K562 (cell line): ENCODE data around the gene CHRNA3. TPM values are rescaled to one million over a fixed set of nuclear protein-coding genes. Genes with fewer than 3 reads are reported as not detected.

Experiments
- ATAC-seq: fragments of 200-7000 bp; cut with Tn5 transposase; 3 replicates; pipeline ENCODE4 v1.9.1; 2020; ENCODE audit warnings: moderate library complexity
- BruUV-seq: library from RNA; stranded (reverse); fragments of 400-500 nt; replicated peaks from 2 replicates; lab custom pipeline; 2021; lab: Mats Ljungman, UMichigan
- CTCF ChIA-PET: fragments of 300-600 bp; formaldehyde crosslinking; extraction: SDS; loops from one replicate; lab custom pipeline; 2021; ENCODE audit warnings: low intra/inter-chr PET ratio; lab: Yijun Ruan, JAX
- POLR2A ChIA-PET: fragments of 300-600, 350-650 bp; sonication (Branson Sonifier 250); formaldehyde crosslinking; extraction: SDS; loops from one replicate; lab custom pipeline; 2021; ENCODE audit warnings: antibody characterized with exemption, inconsistent platforms; lab: Yijun Ruan, JAX
- DNase-seq, 4 experiments: peaks; one replicate each; pipeline versions ENCODE4 v3.0.0 to v3.0.0-alpha.2; 2011 to 2018; ENCODE audit warnings: low spot score in 3 of 4, mixed read lengths in 3 of 4; ENCODE audit errors: extremely low read depth in 1 of 4
- FAIRE-seq: peaks from 2 replicates; lab custom pipeline; 2011; peaks lifted over from hg19 to GRCh38; lab: Jason Lieb, UNC
- H2AFZ ChIP-seq: 2 replicates; pipeline ENCODE4 v1.6.0; 2011; ENCODE audit warnings: low read depth, low read length, control low read depth, inconsistent platforms
- H3K27ac ChIP-seq: fragments of 200-600 bp; 3 replicates; pipeline ENCODE4 v1.8.0; 2011; ENCODE audit warnings: low read depth, mild to moderate bottlenecking, control low read depth, inconsistent platforms, low read length, moderate library complexity, mixed read lengths; ENCODE audit errors: extremely low read depth
- H3K27me3 ChIP-seq, 2 experiments: fragments of 300-600 bp in 1 of 2; 2 replicates in 1 of 2; 3 replicates in 1 of 2; pipeline versions ENCODE4 v1.6.0 to v1.8.0; 2011; ENCODE audit warnings: inconsistent platforms in 2 of 2, low read length in 2 of 2, mild to moderate bottlenecking in 1 of 2, mixed read lengths in 1 of 2, moderate library complexity in 1 of 2; ENCODE audit not compliant: control insufficient read depth in 2 of 2, insufficient read depth in 2 of 2
- H3K36me3 ChIP-seq: fragments of 300-600 bp; 3 replicates; pipeline ENCODE4 v1.8.0; 2011; ENCODE audit warnings: mild to moderate bottlenecking, low read length, inconsistent platforms; ENCODE audit not compliant: control insufficient read depth, insufficient read depth
- H3K4me1 ChIP-seq, 2 experiments: fragments of 200-600 bp in 1 of 2; replicated peaks in 1 of 2; 2 replicates in 1 of 2; 3 replicates in 1 of 2; pipeline versions ENCODE4 v1.5.1 to v1.8.0; 2011; ENCODE audit warnings: inconsistent platforms in 2 of 2, low read length in 2 of 2, mild to moderate bottlenecking in 1 of 2, mixed read lengths in 1 of 2, moderate library complexity in 1 of 2; ENCODE audit not compliant: control insufficient read depth in 2 of 2, insufficient read depth in 2 of 2
- H3K4me2 ChIP-seq: 2 replicates; pipeline ENCODE4 v1.6.1; 2011; ENCODE audit warnings: low read length, control low read depth, inconsistent platforms, mixed read lengths; ENCODE audit not compliant: insufficient read depth
- H3K4me3 ChIP-seq: fragments of 200-600 bp; sonication (generic), shearing (Covaris generic); 2 replicates; pipeline ENCODE4 v1.5.1; 2016; ENCODE audit warnings: control low read depth, inconsistent platforms
- H3K79me2 ChIP-seq: fragments of 200-600 bp; 3 replicates; pipeline ENCODE4 v1.8.0; 2011; ENCODE audit warnings: low read length, inconsistent platforms; ENCODE audit not compliant: control insufficient read depth, insufficient read depth
- H3K9ac ChIP-seq, 2 experiments: 2 replicates each; pipeline versions ENCODE4 v1.6.0 to v1.6.1; 2011; ENCODE audit warnings: low read depth in 2 of 2, low read length in 2 of 2, control low read depth in 1 of 2, inconsistent platforms in 1 of 2, mild to moderate bottlenecking in 1 of 2, mixed read lengths in 1 of 2; ENCODE audit not compliant: insufficient read depth in 1 of 2
- H3K9me1 ChIP-seq: one replicate; pipeline ENCODE4 v1.6.0; 2011; ENCODE audit warnings: inconsistent platforms, mild to moderate bottlenecking, low read length, moderate library complexity; ENCODE audit not compliant: control insufficient read depth, insufficient read depth
- H3K9me3 ChIP-seq: replicated peaks from 2 replicates; pipeline ENCODE4 v1.5.1; 2011; ENCODE audit warnings: low read depth, low read length, inconsistent platforms; ENCODE audit not compliant: control insufficient read depth, insufficient read depth
- H4K20me1 ChIP-seq: replicated peaks from 2 replicates; pipeline ENCODE4 v1.6.1; 2011; ENCODE audit warnings: low read length, inconsistent platforms, mixed read lengths; ENCODE audit not compliant: control insufficient read depth, insufficient read depth
- C11orf30 ChIP-seq: fragments of 450-650 bp; IDR thresholded peaks from 2 replicates; pipeline ENCODE4 v1.6.1; 2016; ENCODE audit warnings: low read depth, mild to moderate bottlenecking
- EWSR1 ChIP-seq: fragments of 450-650 bp; IDR thresholded peaks from 2 replicates; pipeline ENCODE4 v1.6.1; 2018; ENCODE audit warnings: borderline replicate concordance, mild to moderate bottlenecking, low read depth, moderate library complexity; ENCODE audit not compliant: partially characterized antibody
- GTF2E2 ChIP-seq: fragments of 200-800 bp; sonication (Bioruptor generic); IDR thresholded peaks from 2 replicates; pipeline ENCODE4 v1.6.1; 2016; ENCODE audit warnings: missing genetic modification characterization, missing compliant biosample characterization
- MAFG ChIP-seq: fragments of 450-650 bp; conservative IDR thresholded peaks from 2 replicates; pipeline ENCODE4 v1.6.1; 2016; ENCODE audit warnings: missing genetic modification characterization, missing compliant biosample characterization
- NR0B1 ChIP-seq: fragments of 450-650 bp; IDR thresholded peaks from one replicate; pipeline ENCODE4 v1.6.1; 2018; ENCODE audit warnings: mild to moderate bottlenecking, moderate library complexity; ENCODE audit not compliant: partially characterized antibody
- TCF7L2 ChIP-seq: fragments of 150-350 bp; IDR thresholded peaks from 2 replicates; pipeline ENCODE4 v1.6.1; 2016; ENCODE audit warnings: low read depth, mild to moderate bottlenecking, low read length, moderate library complexity
- ZNF511 ChIP-seq: sonication (generic); formaldehyde crosslinking; IDR thresholded peaks from 2 replicates; pipeline ENCODE4 v1.8.0; 2022; ENCODE audit warnings: mild to moderate bottlenecking, missing genetic modification reagents
- in situ Hi-C: fragments of 300-500 bp; cut with MboI; formaldehyde crosslinking; loops from 4 replicates; pipeline ENCODE4 v1.15.0; 2018; ENCODE audit warnings: inconsistent platforms, mixed read lengths
- intact Hi-C: fragments of 100-400 bp; cut with micrococcal nuclease; formaldehyde crosslinking; loops from 2 replicates; pipeline ENCODE4 v1.14.2; 2022
- polyA plus RNA-seq, 8 experiments: library from polyadenylated mRNA; depleted of rRNA in 4 of 8; stranded (reverse) in 5 of 8; unstranded in 3 of 8; fragments of >200 nt; fragmentation: Nextera tagmentation in 2 of 8; fragmentation: Illumina TruSeq in 1 of 8; extraction: Ambion mirVana in 2 of 8; extraction: Trizol in 1 of 8; gene quantifications; 2 replicates each; pipeline versions ENCODE4 v1.2.1 to v1.2.3, GENCODE V29; 2011 to 2014; ENCODE audit warnings: inconsistent platforms in 1 of 8, missing spikeins in 1 of 8
- total RNA-seq, 7 experiments: library from RNA; depleted of rRNA in 6 of 7; stranded (reverse); fragments of >200 nt in 6 of 7; fragmentation: Illumina TruSeq in 2 of 7; extraction: Trizol in 2 of 7; gene quantifications; 2 replicates each; pipeline versions ENCODE4 v1.2.1 to v1.2.3, GENCODE V29; 2011 to 2021; ENCODE audit warnings: low replicate concordance in 1 of 7

CHRNA3 gene
- total and polyA plus RNA-seq, 9 of the 15 experiments (the other 6 are each of a cell fraction or from before 2014, with no cell fraction given): 0.01 TPM; not detected in 8

DNA sequence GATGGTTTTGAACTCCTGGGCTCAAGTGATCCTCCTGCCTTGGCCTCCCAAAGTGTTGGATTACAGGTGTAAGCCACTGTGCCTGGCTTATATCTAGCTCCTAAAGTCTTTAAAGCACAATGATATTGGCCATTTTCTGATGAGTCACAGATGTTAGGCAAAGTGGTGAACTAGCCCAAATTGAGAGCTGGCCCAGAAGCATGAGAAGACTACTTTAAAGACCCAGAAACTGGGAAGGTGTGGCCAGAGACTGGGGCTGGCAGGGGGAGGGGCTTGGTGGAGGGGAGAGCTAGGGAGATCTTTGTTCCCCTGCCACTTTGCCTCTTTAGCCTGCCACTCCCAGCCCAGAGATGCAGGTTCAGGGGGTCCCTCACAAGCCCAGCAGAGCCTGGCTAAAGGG, 21.6 kb downstream of the CHRNA3 start:
- DNase-seq: peak; percentile 16 to 39 (median 27)
- no peak for FAIRE-seq
- Histone ChIP-seq H3K4me3 (no peak overlapping the region), H2AFZ (no peak overlapping the region), H3K27ac (no peak overlapping the region), H3K9me1 (no peaks in the 10 kb centered on the region), H3K27me3 (peaks cover 14 to 23% of the 10 kb centered on the region in 2 experiments; a peak in 4 of 5 replicates), H3K9me3 (no peaks in the 10 kb centered on the region), H4K20me1 (0 out of 2 replicates have a peak, but pooled peaks cover 4% of the 10 kb centered on the region), H3K36me3 (no peaks in the 10 kb centered on the region), H3K4me1 (no peaks in the 10 kb centered on the region; a peak in 2 of 5 replicates), H3K9ac (no peak overlapping the region), H3K79me2 (no peaks in the 10 kb centered on the region), H3K4me2 (no peak overlapping the region)
- peak; percentile 68 for ATAC-seq
- in situ Hi-C loops (no loop called here), intact Hi-C loops (no loop called here)
- no TSS peak for BruUV-seq
- TF ChIP-seq NR0B1 (no peak), MAFG (tag) (peak; percentile 76), TCF7L2 (no peak), GTF2E2 (no peak), ZNF511 (no peak), EWSR1 (no peak), C11orf30 (peak; percentile 51; the same call in 1 of the 2 replicates)
- ChIA-PET POLR2A (interaction anchor here (0.7 kb wide), 1 partner anchor 325 kb away, joined by 3 read pairs; no protein-coding TSS in a partner anchor), CTCF (no interaction called here)
